Heart left ventricle (tissue), 13 donors: ENCODE data around the gene VSIG10.

ENCODE experiments used
- CTCF ChIP-seq, 12 donors: fragments of 200-600 bp; sonication (generic) in 4 of 12; IDR thresholded peaks; one replicate each; pipeline versions ENCODE4 v1.5.0 to v1.8.0; 2018 to 2022; ENCODE audit warnings: antibody characterized with exemption in 12 of 12, mild to moderate bottlenecking in 5 of 12
- POLR2A ChIP-seq, 2 donors: fragments of 450-650 bp; IDR thresholded peaks; one replicate each; pipeline ENCODE4 v1.6.1; 2017; ENCODE audit warnings: antibody characterized with exemption in 2 of 2, mild to moderate bottlenecking in 2 of 2, moderate library complexity in 2 of 2
- donor health status: ischemic (EF 13 %, LVEDD 7.1; RV severe dilation, severe dysfunction).
- donor health status: DM: no; HTN: yes; CAD: no.
- donor health status: DM: no; HTN: no; CAD: no.
- donor health status: ischemic (EF 25% LVEDD 6.9; RV normal size, moderate dysfunction).
- donor health status: ischemic (EF 25% LVEDD 5.7; RV mildly dilated, moderate dysfunction).
- donor health status: ischemic (EF 35%, LVEDD 5.7; RV mildly dilated, moderate dysfunction).
- donor health status: nonischemic (EF 11% LVEDD 7.7; RV severe dilation, severe dysfunction).
- donor health status: DM: yes; HTN: yes; CAD: no.
- donor health status: PGD.
- donor health status: ischemic (EF 29% LVEDD 5.4; RV normal size, mild dysfunction).
- donor health status: nonischemic (EF 23%, LVEDD 6.1; RV moderate dilation, normal function).

DNA sequence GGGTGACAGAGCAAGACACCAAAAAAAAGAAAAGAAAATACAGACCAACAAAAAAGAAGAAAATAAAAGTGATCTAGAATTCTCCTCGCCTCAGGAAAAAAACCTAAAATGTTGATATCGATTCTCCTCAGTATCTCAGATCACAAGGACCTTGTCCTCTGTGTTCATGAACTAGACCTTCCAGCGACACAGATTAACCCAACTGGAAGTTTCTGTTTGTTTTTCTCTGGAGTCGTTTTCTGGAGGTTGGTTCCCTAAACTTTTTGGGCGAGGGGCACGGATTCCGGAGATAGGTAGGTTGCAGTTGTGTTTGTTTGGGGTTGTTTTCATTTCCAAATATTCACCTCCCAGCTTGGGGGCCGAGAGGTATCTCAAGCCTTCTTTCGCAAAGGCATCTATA lies 87.9 kb downstream of the VSIG10 start:
- TF ChIP-seq CTCF (IDR thresholded peaks at IDR 0.05): no peak
- TF ChIP-seq POLR2A (IDR thresholded peaks at IDR 0.05): no peak
